Stimulated activated CD4-positive, alpha-beta T cell treated with anti-CD3 and anti-CD28 coated beads, TNF-alpha, amount 100 ng/mL, for 4 hours (primary cell): Measurements from ENCODE around the gene MBP.

Experiments
- DNase-seq, 3 experiments: peaks; one replicate each; pipeline ENCODE4 v3.0.0-alpha.2; 2020; ENCODE audit warnings: low read depth in 3 of 3

MBP gene

DNA sequence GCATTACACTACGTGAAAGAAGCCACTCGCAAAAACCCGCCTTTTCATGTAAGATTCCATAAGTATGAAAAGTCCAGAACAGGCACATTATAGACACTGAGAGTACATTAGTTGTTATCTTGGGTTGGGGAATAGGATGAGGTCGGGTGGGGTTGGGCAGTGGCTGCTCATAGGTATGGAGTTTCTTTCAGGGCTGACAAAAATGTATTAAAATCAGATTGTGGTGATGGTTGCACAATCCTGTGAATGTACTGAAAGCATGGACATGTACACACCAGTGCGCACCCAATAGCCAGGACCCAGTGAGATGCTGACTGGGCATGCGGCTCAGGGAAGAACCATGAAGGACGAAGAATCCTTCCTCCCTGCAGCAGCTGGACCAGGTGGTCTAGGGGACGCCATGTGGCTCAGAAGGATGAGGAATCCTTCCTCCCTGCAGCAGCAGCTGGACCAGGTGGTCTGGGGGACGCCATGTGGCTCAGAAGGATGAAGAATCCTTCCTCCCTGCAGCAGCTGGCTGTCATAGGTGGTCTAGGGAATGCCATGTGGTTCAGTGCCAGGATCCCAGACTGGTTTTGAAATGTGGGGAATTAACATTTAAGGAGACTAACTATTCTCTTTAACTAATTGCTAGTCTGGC is 50.1 kb downstream of the MBP start:
- no peak for DNase-seq

DNA sequence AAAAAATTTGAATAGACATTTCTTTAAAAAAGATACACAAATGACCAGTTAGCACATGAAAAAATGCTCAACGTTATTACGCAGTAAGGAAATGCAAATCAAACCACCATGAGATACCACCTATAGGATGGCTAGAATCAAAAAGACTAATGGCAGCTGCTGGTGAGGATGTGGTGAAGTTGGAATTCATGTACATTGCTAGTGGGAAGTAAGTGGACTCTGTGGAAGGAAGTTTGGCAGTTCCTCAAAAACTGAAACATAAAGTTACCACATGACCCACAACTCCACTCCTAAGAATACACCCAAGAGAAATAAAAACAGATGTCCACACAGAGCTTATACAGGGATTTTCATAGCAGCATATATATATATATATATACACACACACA is 51.2 kb downstream of the MBP start:
- DNase-seq = no peak

DNA sequence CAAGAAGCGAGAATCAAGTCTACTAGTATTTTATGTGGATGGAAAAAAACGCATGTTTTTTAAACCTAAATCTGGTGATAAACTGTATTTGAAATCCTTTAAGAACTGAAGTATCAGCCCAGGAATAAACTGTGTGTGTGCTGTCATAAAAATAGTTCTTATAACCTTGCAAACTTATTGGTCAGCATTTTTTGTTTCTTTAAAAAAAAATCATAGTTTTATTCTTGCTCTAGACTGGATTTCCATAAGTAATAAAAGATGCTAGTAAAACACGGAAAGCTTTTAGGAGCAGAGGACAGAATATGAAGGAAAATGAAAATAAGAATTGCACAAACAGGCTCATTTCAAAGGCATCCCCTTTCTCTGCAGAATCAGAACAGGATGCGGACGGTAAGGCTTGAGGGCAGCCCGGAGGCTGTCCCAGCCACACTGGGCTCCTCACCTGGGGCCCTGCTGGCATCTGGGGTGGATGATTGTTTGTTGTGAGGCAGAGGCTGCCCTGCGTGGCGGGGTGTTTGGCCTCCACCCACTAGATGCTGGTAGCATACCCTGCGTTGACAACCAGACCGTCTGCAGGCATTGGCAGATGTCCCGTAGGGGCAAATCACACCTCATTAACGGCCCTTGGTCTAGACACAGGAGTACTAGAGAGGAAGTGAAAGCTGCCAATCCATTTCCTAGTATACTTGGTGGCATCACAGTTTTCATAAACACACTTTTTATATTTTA is 52.5 kb downstream of the MBP start:
- DNase-seq = no peak

DNA sequence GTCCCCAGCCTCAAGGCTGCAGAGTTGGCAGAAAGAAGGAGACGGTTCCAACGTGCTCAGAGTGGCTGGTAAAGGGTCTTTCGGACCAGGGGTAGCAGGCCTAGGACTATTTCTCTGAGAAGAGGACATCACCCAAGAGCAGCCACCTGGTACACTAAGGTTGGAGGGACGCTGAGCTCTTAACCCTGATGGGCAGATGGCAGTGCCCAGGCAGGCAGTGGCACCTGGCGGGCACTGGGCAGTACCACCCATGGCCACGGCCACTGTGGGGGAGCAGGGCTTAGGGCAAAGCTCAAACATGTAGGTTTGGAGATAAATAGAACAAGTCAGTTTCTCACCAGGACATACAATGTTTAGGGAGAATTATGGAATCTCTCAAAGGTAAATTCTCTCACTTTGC is 53.5 kb downstream of the MBP start:
- DNase-seq = no peak

DNA sequence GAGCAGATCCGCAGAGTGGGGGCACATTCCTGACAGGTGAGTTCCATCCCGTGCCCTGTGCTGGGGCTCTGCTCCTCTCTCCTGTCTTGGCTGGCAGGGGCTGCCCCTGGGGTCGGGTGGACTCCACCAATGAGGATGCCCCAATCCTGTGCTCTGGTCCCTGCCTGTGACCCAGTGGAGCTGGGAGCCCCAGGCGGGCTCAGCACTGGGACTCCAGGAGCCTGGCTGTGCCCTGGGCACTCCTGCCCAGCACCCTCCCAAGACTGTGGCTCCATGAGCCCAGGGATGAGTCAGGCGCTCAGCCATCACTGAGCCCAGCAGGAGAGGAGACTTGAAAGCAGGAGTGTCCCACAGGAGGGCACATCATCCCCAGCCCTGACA is 53.9 kb downstream of the MBP start:
- DNase-seq = no peak

DNA sequence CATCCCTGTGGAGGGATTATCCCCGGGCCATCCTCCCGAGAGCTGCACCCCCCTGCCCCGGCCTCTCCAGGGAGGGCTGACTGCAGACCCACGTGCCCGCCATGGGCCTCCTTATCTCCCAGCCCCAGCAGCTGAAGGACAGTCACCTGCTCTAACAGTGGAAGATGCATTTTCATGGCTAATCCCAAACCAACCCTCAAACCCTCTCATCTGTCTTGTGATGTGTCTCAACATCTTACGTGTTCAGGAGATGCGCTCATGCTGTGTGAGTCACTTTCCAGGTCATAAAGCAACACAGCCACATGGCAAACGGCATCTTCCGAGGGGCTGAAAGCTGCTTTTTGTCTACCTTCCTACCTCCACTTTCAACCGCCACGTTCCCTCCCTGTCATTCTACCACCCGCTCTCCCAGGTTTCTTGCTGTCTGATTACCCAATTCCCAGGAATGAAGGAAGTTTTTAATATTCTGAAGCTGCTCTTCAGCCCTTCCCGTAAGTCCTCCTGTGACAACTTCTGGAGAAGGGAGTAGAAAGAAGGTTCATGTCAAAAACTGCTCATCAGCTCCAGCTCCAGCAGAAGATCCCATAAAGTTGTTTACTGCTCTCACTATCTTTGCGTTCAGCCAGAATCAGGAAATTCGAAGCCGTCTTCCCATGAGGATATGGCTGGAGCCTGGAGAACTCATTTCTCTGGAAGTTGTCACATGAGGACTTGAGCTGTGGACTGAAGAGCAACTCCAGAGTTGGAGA is 54.5 kb downstream of the MBP start:
- DNase-seq = no peak

GRCh38 chr18:77077401-77077800 is 55.2 kb downstream of the MBP start:
- DNase-seq = no peak

GRCh38 chr18:77076111-77076510 is 56.5 kb downstream of the MBP start:
- DNase-seq = no peak

GRCh38 chr18:77074431-77074830 is 58.2 kb downstream of the MBP start:
- no peak for DNase-seq

DNA sequence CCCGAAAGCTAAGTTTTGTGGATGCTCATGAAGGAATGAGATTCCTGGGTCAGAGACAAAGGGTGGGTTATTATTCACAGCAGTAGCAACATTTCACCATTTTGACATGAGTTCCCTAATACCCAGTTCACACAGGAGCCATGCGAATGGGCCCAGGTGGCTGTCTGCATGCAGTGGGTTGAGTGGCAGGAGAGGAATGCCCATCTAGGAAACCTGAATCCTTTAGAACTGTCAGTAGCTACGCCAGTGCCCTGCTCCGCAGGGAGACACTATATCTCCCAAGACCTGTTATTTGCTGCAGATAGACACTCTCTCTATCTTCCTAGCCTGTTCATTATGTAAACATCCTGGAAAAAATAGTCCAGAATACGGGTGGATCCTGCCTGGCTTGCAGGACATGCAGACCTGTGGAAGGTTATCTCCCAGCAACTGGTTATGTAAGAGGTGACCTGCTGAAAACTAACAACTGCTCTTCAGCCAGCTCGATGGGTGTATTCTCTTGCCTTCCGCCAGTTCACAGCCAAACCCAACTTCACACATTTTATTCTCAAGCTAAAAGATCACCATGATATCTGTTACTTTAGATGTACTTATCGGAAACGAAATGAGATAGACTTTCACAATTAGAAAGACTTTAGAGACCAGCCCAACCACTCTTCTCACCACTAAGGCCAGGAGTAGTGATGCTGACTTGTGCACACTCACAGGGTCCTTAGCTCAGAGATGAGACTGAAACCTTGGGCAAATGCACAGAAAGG is 59.1 kb downstream of the MBP start:
- no peak for DNase-seq

DNA sequence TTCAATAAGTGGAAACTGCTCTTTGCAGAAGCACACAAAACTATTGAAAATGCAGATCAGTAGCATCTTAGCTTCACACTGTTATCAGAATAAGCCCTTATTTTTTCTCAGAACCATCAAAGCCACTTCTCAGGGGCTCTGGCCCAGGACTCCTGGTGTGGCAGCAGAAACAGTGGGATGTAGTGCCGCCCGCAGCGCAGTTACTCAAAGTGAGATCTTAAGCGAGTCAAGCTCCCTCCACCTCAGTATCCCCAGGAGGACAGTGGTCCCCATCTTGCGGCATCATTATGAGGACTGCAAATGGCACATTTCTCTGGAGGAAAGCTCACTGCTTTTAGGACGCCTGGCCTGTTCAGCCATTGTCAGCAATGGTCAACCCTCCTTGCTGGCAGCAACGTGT is 60.0 kb downstream of the MBP start:
- DNase-seq = no peak

DNA sequence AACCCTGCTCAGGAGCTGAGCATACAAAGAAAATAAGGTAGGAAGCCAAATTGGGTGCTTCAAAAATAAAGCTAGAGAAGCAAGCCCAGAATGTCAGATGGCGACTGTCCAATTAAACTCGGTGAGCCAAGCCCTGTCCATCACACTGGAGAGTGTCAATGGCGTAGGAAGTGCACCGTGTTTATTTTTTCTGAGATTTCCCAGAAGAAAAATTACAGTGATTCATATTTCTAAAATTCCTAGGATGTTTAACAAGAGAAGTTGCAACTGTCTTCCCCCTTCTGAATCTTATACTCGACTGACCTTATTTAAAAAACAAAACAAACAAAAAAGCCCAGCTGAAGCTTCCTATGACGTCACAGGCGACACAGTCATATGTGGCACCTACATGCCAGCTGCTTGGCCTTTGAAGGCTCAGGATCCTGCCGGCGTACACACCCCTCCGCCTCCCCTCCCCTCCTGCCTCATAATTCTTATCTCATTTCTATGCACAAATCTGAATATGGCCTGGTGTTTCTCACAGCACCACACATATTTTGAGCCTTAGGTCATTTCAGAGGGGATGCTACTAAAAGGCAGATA is 60.8 kb downstream of the MBP start:
- peak in 1 of 3 experiments; percentile 55 for DNase-seq

DNA sequence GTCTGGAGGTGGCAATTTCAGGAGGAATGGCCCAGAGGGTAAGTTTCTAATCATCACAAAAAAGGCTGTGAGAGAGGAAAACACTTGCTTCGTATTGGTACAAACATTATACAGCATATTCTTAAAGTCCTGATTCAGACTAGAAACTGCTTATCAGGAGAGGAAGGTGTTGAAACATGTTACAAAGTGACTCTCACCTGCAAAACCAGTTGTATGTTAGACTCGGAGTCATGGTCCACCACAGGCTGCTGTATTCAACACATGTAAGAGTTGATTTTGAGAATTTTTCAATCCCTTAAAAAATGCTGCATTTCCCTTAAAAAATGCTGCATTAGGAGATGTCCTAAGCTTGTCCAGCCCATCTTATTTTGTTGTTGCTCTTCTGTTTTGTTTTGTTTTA is 61.5 kb downstream of the MBP start:
- DNase-seq = no peak

DNA sequence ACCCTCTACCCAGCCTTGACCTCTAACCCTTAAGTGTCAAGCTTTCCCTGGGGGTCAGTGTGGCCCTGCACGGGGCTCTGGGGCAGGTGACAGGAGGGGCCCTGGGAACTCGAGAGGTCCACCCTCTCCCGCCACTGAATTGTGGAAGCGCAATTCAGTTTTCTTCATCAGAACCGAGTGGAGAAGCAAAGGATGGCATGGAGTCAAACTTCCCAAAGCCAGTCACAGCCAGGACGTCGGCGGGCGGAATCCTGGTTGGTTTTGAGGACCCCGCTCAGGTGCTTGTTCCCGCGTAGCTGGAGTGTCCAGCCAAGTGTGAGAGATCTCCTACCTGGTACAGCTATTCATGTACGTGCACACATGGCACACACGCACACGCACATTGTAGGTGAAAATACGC is 62.0 kb downstream of the MBP start:
- no peak for DNase-seq

- DNase-seq = no peak
Observed at GRCh38 chr18:77069931-77070330, 62.7 kb downstream of the MBP start.

GRCh38 chr18:77069482-77069881 is 63.1 kb downstream of the MBP start:
- DNase-seq = no peak

DNA sequence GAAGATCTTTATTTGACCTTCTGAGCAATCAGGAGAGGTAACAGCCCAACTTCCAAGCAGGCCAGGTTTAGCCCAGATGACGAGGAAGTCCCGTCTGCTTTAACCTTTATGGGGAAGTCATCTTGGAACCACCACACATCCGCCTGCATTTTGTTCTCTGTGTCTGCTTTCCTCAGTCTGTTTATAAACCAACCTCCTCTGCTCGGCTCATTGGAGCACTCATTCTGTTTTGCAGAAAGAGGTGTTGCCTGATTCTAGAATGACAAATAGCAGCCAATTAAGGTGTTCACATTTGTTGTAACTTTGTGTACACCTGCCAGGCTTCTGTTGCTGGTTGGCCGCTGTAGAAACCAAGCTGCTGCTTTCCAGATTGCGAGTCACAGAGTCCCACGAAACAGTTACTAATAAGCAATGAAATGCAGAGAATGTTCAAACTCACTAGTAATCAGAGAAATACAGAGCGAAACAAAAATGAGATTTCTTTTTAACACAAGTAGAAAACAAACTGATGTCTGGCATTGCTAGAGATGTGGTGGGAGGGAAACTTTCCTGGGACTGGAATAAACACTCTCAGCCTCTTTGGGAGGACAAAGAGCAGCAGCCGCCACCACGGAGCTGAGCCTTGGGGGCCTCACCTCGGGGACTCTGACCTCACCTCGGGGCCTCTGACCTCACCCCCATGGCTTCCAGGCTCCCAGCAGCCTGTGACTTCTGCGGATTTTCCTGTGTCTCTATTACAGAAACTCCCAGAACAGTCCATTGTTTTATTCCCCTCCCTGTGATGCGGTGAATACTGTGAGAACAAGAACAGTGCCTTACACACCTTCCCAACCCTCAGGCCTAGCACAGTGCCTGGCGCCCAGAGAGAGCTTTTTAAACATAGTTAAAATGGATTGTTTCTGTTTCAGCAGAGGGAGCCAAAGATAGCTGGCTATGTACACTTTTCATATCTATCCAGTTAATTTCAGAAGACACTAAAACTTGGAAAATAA is 64.0 kb downstream of the MBP start:
- no peak for DNase-seq

- DNase-seq = peak in 2 of 3 experiments; percentile 39 to 46
Observed at GRCh38 chr18:77067291-77068061, 65.1 kb downstream of the MBP start.

GRCh38 chr18:77066689-77067088 is 65.9 kb downstream of the MBP start:
- no peak for DNase-seq

GRCh38 chr18:77066101-77066500 is 66.5 kb downstream of the MBP start:
- no peak for DNase-seq
